ENCODE results near the gene TMEM154. TPM values are rescaled to one million over a fixed set of nuclear protein-coding genes. Genes with fewer than 3 reads are reported as not detected.

The TMEM154 gene
- total RNA-seq, 2 experiments from 2014 or later: 18.3 to 18.5 TPM

GRCh38 chr4:152586668-152587067 lies 93.1 kb downstream of the TMEM154 start:
- Mint-ChIP-seq H3K9me3 (peaks cover 2% of the 10 kb centered on the region), H3K36me3 (no peaks in the 10 kb centered on the region), H3K4me1 (peaks cover 9% of the 10 kb centered on the region), H3K27ac (no peak overlapping the region), H3K27me3 (peaks cover 17% of the 10 kb centered on the region), H3K4me3 (no peak overlapping the region)
- DNase-seq: no peak

- Mint-ChIP-seq H3K27me3 (peaks cover 1% of the 10 kb centered on the region), H3K4me3 (peak overlapping the region; percentile 36), H3K36me3 (no peaks in the 10 kb centered on the region), H3K27ac (peak overlapping the region; percentile 65), H3K9me3 (peaks cover 2% of the 10 kb centered on the region), H3K4me1 (no peaks in the 10 kb centered on the region)
- no peak for DNase-seq
Measured at GRCh38 chr4:152585023-152585441, 94.8 kb downstream of the TMEM154 start.

- Mint-ChIP-seq H3K36me3 (no peaks in the 10 kb centered on the region), H3K4me3 (no peak overlapping the region), H3K9me3 (no peaks in the 10 kb centered on the region), H3K27me3 (no peaks in the 10 kb centered on the region), H3K27ac (no peak overlapping the region), H3K4me1 (no peaks in the 10 kb centered on the region)
- no peak for DNase-seq
Measured at GRCh38 chr4:152581536-152582160, 98.1 kb downstream of the TMEM154 start.

GRCh38 chr4:152579916-152580315 lies 99.9 kb downstream of the TMEM154 start:
- Mint-ChIP-seq H3K9me3 (no peaks in the 10 kb centered on the region), H3K36me3 (no peaks in the 10 kb centered on the region), H3K4me1 (no peaks in the 10 kb centered on the region), H3K27ac (no peak overlapping the region), H3K4me3 (no peak overlapping the region), H3K27me3 (no peaks in the 10 kb centered on the region)
- no peak for DNase-seq

GRCh38 chr4:152579107-152579764 lies 100.6 kb downstream of the TMEM154 start:
- no peaks in the 10 kb centered on the region for H3K27me3 Mint-ChIP-seq
- H3K36me3 Mint-ChIP-seq: no peaks in the 10 kb centered on the region
- no peaks in the 10 kb centered on the region for H3K4me1 Mint-ChIP-seq
- no peak overlapping the region for H3K4me3 Mint-ChIP-seq
- no peak for DNase-seq
- no peaks in the 10 kb centered on the region for H3K9me3 Mint-ChIP-seq
- H3K27ac Mint-ChIP-seq: no peak overlapping the region

- Mint-ChIP-seq H3K27ac (no peak overlapping the region), H3K4me1 (no peaks in the 10 kb centered on the region), H3K9me3 (no peaks in the 10 kb centered on the region), H3K36me3 (no peaks in the 10 kb centered on the region), H3K4me3 (no peak overlapping the region), H3K27me3 (no peaks in the 10 kb centered on the region)
- no peak for DNase-seq
Measured at GRCh38 chr4:152578670-152579069, 101.1 kb downstream of the TMEM154 start.

- no peaks in the 10 kb centered on the region for H3K4me1 Mint-ChIP-seq
- H3K9me3 Mint-ChIP-seq: no peaks in the 10 kb centered on the region
- H3K36me3 Mint-ChIP-seq: no peaks in the 10 kb centered on the region
- H3K27ac Mint-ChIP-seq: no peak overlapping the region
- H3K4me3 Mint-ChIP-seq: no peak overlapping the region
- no peaks in the 10 kb centered on the region for H3K27me3 Mint-ChIP-seq
- no peak for DNase-seq
Measured at GRCh38 chr4:152577708-152578396, 101.9 kb downstream of the TMEM154 start.

- Mint-ChIP-seq H3K36me3 (no peaks in the 10 kb centered on the region), H3K9me3 (no peaks in the 10 kb centered on the region), H3K27ac (no peak overlapping the region), H3K27me3 (no peaks in the 10 kb centered on the region), H3K4me1 (no peaks in the 10 kb centered on the region), H3K4me3 (no peak overlapping the region)
- DNase-seq: no peak
Measured at GRCh38 chr4:152575533-152575932, 104.3 kb downstream of the TMEM154 start.

GRCh38 chr4:152573861-152574260 lies 105.9 kb downstream of the TMEM154 start:
- no peaks in the 10 kb centered on the region for H3K9me3 Mint-ChIP-seq
- DNase-seq: no peak
- no peaks in the 10 kb centered on the region for H3K36me3 Mint-ChIP-seq
- H3K27ac Mint-ChIP-seq: no peak overlapping the region
- H3K27me3 Mint-ChIP-seq: no peaks in the 10 kb centered on the region
- no peaks in the 10 kb centered on the region for H3K4me1 Mint-ChIP-seq
- no peak overlapping the region for H3K4me3 Mint-ChIP-seq

GRCh38 chr4:152572417-152573086 lies 107.2 kb downstream of the TMEM154 start:
- H3K27me3 Mint-ChIP-seq: no peaks in the 10 kb centered on the region
- H3K4me3 Mint-ChIP-seq: no peak overlapping the region
- H3K27ac Mint-ChIP-seq: no peak overlapping the region
- H3K4me1 Mint-ChIP-seq: no peaks in the 10 kb centered on the region
- DNase-seq: no peak
- H3K36me3 Mint-ChIP-seq: no peaks in the 10 kb centered on the region
- H3K9me3 Mint-ChIP-seq: no peaks in the 10 kb centered on the region

GRCh38 chr4:152571770-152572169 lies 108.0 kb downstream of the TMEM154 start:
- no peak for DNase-seq
- no peak overlapping the region for H3K27ac Mint-ChIP-seq
- no peaks in the 10 kb centered on the region for H3K27me3 Mint-ChIP-seq
- H3K4me1 Mint-ChIP-seq: no peaks in the 10 kb centered on the region
- no peaks in the 10 kb centered on the region for H3K36me3 Mint-ChIP-seq
- H3K9me3 Mint-ChIP-seq: no peaks in the 10 kb centered on the region
- no peak overlapping the region for H3K4me3 Mint-ChIP-seq

GRCh38 chr4:152571296-152571695 lies 108.5 kb downstream of the TMEM154 start:
- no peak overlapping the region for H3K27ac Mint-ChIP-seq
- no peak for DNase-seq
- H3K36me3 Mint-ChIP-seq: no peaks in the 10 kb centered on the region
- no peak overlapping the region for H3K4me3 Mint-ChIP-seq
- H3K4me1 Mint-ChIP-seq: no peaks in the 10 kb centered on the region
- no peaks in the 10 kb centered on the region for H3K27me3 Mint-ChIP-seq
- no peaks in the 10 kb centered on the region for H3K9me3 Mint-ChIP-seq

Measured in activated naive CD8-positive, alpha-beta T cell treated with anti-CD3 and anti-CD28 coated beads for 36 hours (primary cell).